RPMI8226 (cell line): ENCODE measurements around the gene TMEM184C.

ENCODE experiments used
- DNase-seq: peaks from one replicate; pipeline ENCODE4 v3.0.0-alpha.2; 2015

The TMEM184C gene

DNA sequence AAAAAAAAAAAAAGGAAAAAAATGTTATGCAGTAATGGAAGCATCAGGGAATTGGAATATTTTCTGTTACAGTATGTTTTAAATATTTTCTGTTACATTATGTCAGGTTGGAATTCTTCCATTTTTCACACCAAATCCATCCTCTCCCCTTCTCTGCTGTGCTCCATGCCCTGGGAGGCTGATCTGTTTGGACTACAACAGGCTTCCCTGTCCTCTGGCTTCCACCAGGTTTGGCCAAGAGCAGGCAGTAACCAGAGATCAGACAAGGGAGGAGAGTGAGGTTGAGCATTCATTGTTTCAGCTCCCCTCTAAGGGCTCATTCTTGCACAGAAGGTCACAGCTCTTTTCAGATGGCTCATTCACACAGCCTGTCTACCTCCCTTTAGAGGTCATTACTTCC, 11.7 kb upstream of the TMEM184C start:
- DNase-seq = no peak

DNA sequence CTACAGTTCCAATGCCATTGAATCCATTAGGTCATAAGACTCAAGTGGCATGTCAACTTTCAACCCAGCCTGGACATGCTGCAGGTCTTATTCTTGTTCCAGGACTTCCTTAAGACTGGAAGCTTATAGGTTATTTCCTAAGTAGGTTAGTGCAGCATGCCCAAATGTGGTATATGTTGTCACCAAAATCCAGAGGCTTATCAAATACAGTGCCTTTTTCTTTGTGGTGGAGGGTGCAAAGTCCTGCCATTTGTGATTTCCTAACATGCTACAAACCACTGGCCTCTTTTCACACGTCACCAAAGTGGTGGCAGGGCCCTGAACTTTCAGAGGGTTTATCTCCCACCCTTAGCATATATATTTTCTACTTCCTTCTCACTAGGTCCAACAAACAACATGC, 9.7 kb upstream of the TMEM184C start:
- no peak for DNase-seq

GRCh38 chr4:147610686-147611085, 6.5 kb upstream of the TMEM184C start:
- DNase-seq = no peak

- DNase-seq = no peak
These were observed 386 bp upstream of the TMEM184C start for GRCh38 chr4:147616849-147617172.

GRCh38 chr4:147617841-147618691, 869 bp downstream of the TMEM184C start:
- DNase-seq = no peak

DNA sequence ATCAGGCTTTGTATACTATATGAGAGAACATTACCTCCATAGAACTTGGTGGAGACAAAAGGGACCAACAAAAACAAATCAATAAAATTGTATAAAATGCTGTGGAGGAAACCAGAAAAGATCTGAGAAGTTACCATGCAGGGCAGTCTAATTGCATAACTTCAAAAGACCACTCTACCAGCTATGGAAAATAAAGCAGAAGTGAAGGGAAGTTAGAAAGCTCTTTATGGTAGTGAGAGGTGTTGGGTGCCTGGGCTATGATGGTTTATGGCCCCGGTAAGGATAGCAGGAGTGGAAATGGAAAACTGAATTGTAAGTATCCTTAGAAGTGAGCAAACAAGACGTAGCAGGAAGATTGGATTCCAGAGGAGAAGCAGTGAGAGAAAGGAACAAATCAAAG, 3.1 kb downstream of the TMEM184C start:
- no peak for DNase-seq

GRCh38 chr4:147625733-147626132, 8.5 kb downstream of the TMEM184C start:
- no peak for DNase-seq

GRCh38 chr4:147626903-147627302, 9.7 kb downstream of the TMEM184C start:
- DNase-seq = no peak

GRCh38 chr4:147628415-147628814, 11.2 kb downstream of the TMEM184C start:
- DNase-seq = no peak

DNA sequence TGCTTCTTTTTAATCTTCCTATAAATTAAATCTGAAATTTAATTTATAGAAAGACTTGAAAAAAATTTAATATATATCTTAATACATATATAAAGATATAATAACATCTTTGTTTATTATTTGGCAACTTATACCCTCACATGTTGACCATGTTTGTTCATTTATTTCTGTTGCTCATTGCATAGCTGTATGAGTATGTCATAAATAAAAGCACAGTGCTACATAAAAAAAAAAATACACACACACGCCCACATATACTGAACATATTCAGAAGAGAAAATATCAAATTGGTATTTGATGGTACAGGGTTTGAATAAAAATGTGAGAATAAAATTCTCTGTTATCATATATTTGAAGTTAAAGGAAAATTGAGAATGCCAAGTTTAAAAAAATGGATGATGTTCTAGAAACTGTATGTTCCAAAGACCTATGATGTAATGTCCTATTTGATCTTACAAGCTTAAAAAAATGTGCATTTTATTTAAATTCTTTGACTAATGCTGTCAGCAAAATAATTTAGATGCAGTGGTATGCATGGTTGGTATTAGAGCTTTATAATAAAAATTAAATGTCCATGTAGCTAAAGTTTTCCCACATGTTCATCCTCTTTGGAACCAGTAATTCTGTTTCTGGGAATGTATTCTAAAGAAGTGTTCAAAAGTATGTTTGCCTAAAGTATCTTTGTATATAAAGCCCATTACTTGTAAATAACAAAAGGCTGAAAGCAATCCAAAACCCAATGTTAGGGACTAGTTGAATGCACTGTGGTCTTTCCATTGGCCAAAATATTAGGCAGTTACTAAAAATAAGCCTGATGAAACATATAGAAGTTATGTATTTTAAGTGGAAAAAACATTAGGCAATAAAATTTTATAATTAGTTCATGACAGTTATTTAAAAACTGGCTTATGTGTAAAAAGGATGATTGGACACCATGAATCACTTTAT, 12.9 kb downstream of the TMEM184C start:
- no peak for DNase-seq

DNA sequence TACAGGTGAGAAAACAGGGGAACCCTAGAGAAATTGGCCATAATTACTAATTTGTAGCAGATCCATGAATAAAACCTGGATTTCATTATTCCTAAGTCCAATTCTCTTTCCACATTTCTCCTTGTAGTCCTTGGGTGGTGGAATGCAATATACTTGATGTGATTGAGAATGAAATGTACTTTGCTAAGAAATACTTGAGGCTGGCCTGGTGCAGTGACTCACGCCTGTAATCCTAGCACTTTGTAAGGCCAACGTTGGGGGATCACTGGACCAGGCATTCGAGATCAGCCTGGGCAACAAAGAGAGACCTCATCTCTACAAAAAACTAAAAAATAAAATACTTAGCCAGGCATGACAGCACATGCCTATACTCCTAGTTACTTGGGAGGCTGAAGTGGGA, 15.9 kb downstream of the TMEM184C start:
- no peak for DNase-seq

DNA sequence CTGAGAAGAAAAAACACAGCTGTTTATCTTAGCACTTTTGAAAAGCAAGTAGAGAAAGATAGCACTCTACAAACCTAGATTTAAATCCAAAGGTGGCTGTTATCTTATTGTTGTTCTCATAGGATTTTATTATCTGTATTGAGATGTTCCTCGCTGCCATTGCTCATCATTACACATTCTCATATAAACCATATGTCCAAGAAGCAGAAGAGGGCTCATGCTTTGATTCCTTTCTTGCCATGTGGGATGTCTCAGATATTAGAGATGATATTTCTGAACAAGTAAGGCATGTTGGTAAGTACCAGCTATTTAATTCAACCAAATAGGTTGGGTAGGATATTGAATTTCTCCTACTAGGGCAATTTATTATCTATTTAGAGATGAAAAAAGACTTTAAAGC, 16.4 kb downstream of the TMEM184C start:
- DNase-seq = no peak

DNA sequence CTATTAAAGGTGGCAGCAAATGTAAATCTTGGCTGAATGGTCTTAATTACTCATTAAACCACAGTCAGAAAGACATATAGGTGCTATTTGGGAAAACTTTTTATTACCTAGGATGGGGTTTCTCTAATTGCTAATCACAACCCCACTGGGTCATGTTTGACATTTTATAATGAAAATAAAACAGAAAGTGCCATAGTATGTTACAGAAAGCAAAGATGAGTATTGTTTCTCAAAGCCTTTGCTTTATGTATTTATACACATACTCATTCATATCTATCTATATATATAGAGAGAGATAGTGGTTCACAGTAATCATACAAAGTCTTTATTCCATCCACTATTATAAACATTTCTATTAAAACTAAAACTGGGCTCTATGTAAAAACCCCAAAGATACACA, 18.2 kb downstream of the TMEM184C start:
- DNase-seq = no peak

DNA sequence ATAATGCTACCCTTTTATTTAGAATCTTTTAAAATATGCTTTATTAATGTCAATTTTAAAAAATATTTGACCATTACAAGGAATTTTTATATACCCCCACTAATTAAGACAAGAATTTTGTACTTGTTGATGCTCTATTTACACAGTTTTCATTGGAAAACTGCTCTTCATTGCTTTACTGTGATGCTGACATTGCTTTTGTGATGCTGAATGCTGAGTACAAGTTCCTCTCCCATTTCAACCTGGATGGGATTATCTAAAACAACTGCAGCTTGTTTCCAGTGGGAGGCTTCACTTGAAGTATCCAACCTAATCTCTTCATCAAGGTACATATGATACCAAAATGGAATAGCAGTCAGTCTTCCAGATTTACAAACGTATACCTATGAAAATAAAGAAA, 21.2 kb downstream of the TMEM184C start:
- no peak for DNase-seq

DNA sequence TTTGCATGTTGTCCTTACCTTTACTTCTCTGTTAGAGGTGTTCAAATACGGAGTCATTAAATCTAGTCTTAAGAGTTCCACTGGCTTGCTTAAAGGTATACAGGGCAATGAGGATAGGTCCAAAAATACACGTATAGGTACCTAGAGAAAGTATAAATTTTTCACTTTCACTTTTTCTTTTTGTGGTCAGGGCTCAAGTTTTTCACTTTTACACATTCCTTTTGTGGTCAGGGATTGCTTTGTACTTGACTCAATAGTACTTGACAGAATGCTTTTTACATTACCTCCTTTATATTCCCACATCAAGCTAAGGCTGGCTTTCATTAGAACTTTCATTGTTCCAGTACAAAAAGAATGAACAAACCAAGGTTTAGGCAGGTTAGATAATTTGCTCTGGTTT, 21.7 kb downstream of the TMEM184C start:
- DNase-seq = no peak

GRCh38 chr4:147639388-147639787, 22.2 kb downstream of the TMEM184C start:
- no peak for DNase-seq

GRCh38 chr4:147640331-147640730, 23.1 kb downstream of the TMEM184C start:
- no peak for DNase-seq

- no peak for DNase-seq
These were observed 26.4 kb downstream of the TMEM184C start for GRCh38 chr4:147643616-147644015.

GRCh38 chr4:147644471-147644870, 27.3 kb downstream of the TMEM184C start:
- no peak for DNase-seq

- no peak for DNase-seq
These were observed 27.9 kb downstream of the TMEM184C start for GRCh38 chr4:147645099-147645498.

- DNase-seq = no peak
These were observed 31.5 kb downstream of the TMEM184C start for GRCh38 chr4:147648656-147649055.

- DNase-seq = no peak
These were observed 34.4 kb downstream of the TMEM184C start for GRCh38 chr4:147651563-147651962.

DNA sequence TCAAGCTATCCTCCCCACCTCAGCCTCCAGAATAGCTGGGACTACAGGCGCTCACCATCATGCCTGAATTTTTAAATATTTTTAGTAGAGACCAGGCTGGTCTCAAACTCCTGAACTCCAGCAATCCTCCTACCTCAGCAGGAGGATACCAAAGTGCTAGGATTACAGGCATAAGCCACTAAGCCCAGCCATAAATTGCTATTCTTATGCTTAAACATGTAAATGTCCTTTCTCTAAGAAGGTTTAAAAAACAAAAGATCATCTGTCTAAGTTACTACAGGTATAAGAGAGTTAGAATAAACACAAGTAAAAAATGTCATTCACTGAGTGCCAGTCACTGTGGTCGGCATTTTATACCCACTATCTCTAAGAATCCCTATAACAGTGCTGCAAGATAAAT, 38.4 kb downstream of the TMEM184C start:
- no peak for DNase-seq

GRCh38 chr4:147658501-147658900, 41.3 kb downstream of the TMEM184C start:
- no peak for DNase-seq
